Measurements from ENCODE around the gene THUMPD3. TPM values are rescaled to one million over a fixed set of nuclear protein-coding genes. Genes with fewer than 3 reads are reported as not detected.

Gene THUMPD3
- total and polyA plus RNA-seq, 9 of the 15 experiments (the other 6 are each of a cell fraction or from before 2014, with no cell fraction given): 58.3 to 132 (median 113) TPM

- TF ChIP-seq HNRNPH1 (optimal IDR thresholded peaks at IDR 0.05; ENCODE audit: low read depth, low read length) (no peak), MCM7 (IDR thresholded peaks at IDR 0.05) (no peak), RREB1 (CRISPR knock-in tag; IDR thresholded peaks at IDR 0.05) (no peak), MTA2 (IDR thresholded peaks at IDR 0.05; ENCODE audit: low read depth) (no peak), NR2C1 (IDR thresholded peaks at IDR 0.05) (no peak), NR2C1 (tag; IDR thresholded peaks at IDR 0.05) (no peak), TSC22D4 (tag; IDR thresholded peaks at IDR 0.05) (no peak), TAF9B (IDR thresholded peaks at IDR 0.05; ENCODE audit: partially characterized antibody) (no peak), KDM4B (IDR thresholded peaks at IDR 0.05; ENCODE audit: borderline replicate concordance in 2 of 2, low read depth in 1 of 2) (no peak), ETV5 (CRISPR knock-in tag; IDR thresholded peaks at IDR 0.05; ENCODE audit: low read depth) (no peak), EZH2 (IDR thresholded peaks at IDR 0.05; ENCODE audit: borderline replicate concordance, low read depth, low read length) (no peak), HNRNPLL (IDR thresholded peaks at IDR 0.05; ENCODE audit: low read depth, low read length, poor library complexity, severe bottlenecking) (no peak), CBFA2T2 (conservative IDR thresholded peaks at IDR 0.05) (no peak), BRD9 (IDR thresholded peaks at IDR 0.05; ENCODE audit: low read depth, partially characterized antibody) (no peak), THRAP3 (IDR thresholded peaks at IDR 0.05; ENCODE audit: borderline replicate concordance) (0 out of 2 replicates have a peak, but pooled peaks have one; percentile 16), E2F8 (IDR thresholded peaks at IDR 0.05; ENCODE audit: low read depth, partially characterized antibody) (no peak), SPI1 (IDR thresholded peaks at IDR 0.05; ENCODE audit: borderline replicate concordance, low read depth, low read length) (peak; percentile 44; the same call in 1 of the 2 replicates), PTRF (tag; IDR thresholded peaks at IDR 0.05) (no peak), HNRNPK (IDR thresholded peaks at IDR 0.05; ENCODE audit: low read depth, low read length, poor library complexity, severe bottlenecking) (no peak), ILF3 (IDR thresholded peaks at IDR 0.05; ENCODE audit: borderline replicate concordance) (0 out of 2 replicates have a peak, but pooled peaks have one; percentile 41), ZNF263 (CRISPR knock-in tag; IDR thresholded peaks at IDR 0.05; ENCODE audit: borderline replicate concordance) (no peak)
Observed at GRCh38 chr3:9384141-9384828, 21.4 kb downstream of the THUMPD3 start (continued).
